ENCODE data around the gene SPAAR. TPM values are rescaled to one million over a fixed set of nuclear protein-coding genes. Genes with fewer than 3 reads are reported as not detected.
A peak's percentile ranks its signal among the peaks of the same experiment; 100 is the strongest.

SPAAR gene
- polyA plus RNA-seq (2011; rRNA removed) (0.17 and 0.27 TPM in 2 replicates), polyA minus RNA-seq (2011; rRNA and poly(A)+ RNA removed) (0.35 and 0.41 TPM in 2 replicates)

GRCh38 chr9:35909274-35909673 is at the start of gene SPAAR:
SPAAR (plus strand) TSS chr9:35909490; CDS start chr9:35910464, 974 bp downstream.
- Histone ChIP-seq H3K27me3 (ENCODE audit: control insufficient read depth, insufficient read depth, low read length) (no peaks in the 10 kb centered on the region), H3K9me3 (ENCODE audit: control insufficient read depth, insufficient read depth, low read length) (no peaks in the 10 kb centered on the region; the same call in 1 of the 2 replicates), H3K27ac (ENCODE audit: low read depth, low read length) (peak within 1 kb of the TSS; percentile 97), H3K4me3 (ENCODE audit: low read depth, low read length) (no peak within 1 kb of the TSS)
- ChIA-PET CTCF (interaction anchor here (1.0 to 13.6 kb wide), 3 partner anchors 36 to 84 kb away, joined by 3 to 153 read pairs (median 3); no protein-coding TSS in a partner anchor), POLR2A (no interaction called here)
- TF ChIP-seq CTCF (IDR thresholded peaks at IDR 0.05; ENCODE audit: low read depth, low read length): no peak
- DNase-seq (ENCODE audit: low read depth, low spot score): no peak

- peaks cover 25% of the 10 kb centered on the region for H3K27me3 ChIP-seq (ENCODE audit: control insufficient read depth, insufficient read depth, low read length)
- CTCF ChIA-PET: no interaction called here
Measured at GRCh38 chr9:35859990-35860339, 49.3 kb upstream of the SPAAR start.

GRCh38 chr9:35861161-35861897 is 48.0 kb upstream of the SPAAR start:
- H3K4me3 ChIP-seq (ENCODE audit: low read depth, low read length): no peak overlapping the region
- CTCF ChIA-PET: interaction anchor here (1.4 kb wide), 1 partner anchor 35 kb away, joined by 4 read pairs; no protein-coding TSS in a partner anchor
- POLR2A ChIA-PET: no interaction called here
- H3K9me3 ChIP-seq (ENCODE audit: control insufficient read depth, insufficient read depth, low read length): no peaks in the 10 kb centered on the region
- H3K27me3 ChIP-seq (ENCODE audit: control insufficient read depth, insufficient read depth, low read length): peaks cover 22% of the 10 kb centered on the region
- H3K27ac ChIP-seq (ENCODE audit: low read depth, low read length): no peak overlapping the region
- TF ChIP-seq CTCF (IDR thresholded peaks at IDR 0.05; ENCODE audit: low read depth, low read length): no peak
- DNase-seq (ENCODE audit: low read depth, low spot score): no peak

More at GRCh38 chr9:35859990-35860339, 49.3 kb upstream of the SPAAR start:
- no peak overlapping the region for H3K4me3 ChIP-seq (ENCODE audit: low read depth, low read length)
- no peak overlapping the region for H3K27ac ChIP-seq (ENCODE audit: low read depth, low read length)
- TF ChIP-seq CTCF (IDR thresholded peaks at IDR 0.05; ENCODE audit: low read depth, low read length): no peak
- POLR2A ChIA-PET: no interaction called here
- no peak for DNase-seq (ENCODE audit: low read depth, low spot score)
- no peaks in the 10 kb centered on the region for H3K9me3 ChIP-seq (ENCODE audit: control insufficient read depth, insufficient read depth, low read length)

GRCh38 chr9:35862328-35862727 is 47.0 kb upstream of the SPAAR start:
- no peak overlapping the region for H3K4me3 ChIP-seq (ENCODE audit: low read depth, low read length)
- no peak for TF ChIP-seq CTCF (IDR thresholded peaks at IDR 0.05; ENCODE audit: low read depth, low read length)
- CTCF ChIA-PET: interaction anchor here (0.9 kb wide), 1 partner anchor 36 kb away, joined by 3 read pairs; no protein-coding TSS in a partner anchor
- DNase-seq (ENCODE audit: low read depth, low spot score): no peak
- peaks cover 22% of the 10 kb centered on the region for H3K27me3 ChIP-seq (ENCODE audit: control insufficient read depth, insufficient read depth, low read length)
- POLR2A ChIA-PET: no interaction called here
- H3K9me3 ChIP-seq (ENCODE audit: control insufficient read depth, insufficient read depth, low read length): no peaks in the 10 kb centered on the region
- no peak overlapping the region for H3K27ac ChIP-seq (ENCODE audit: low read depth, low read length)

- POLR2A ChIA-PET: no interaction called here
- H3K9me3 ChIP-seq (ENCODE audit: control insufficient read depth, insufficient read depth, low read length): no peaks in the 10 kb centered on the region
Measured at GRCh38 chr9:35863583-35863982, 45.7 kb upstream of the SPAAR start.

More at GRCh38 chr9:35863583-35863982, 45.7 kb upstream of the SPAAR start:
- Histone ChIP-seq H3K27ac (ENCODE audit: low read depth, low read length) (no peak overlapping the region), H3K4me3 (ENCODE audit: low read depth, low read length) (no peak overlapping the region), H3K27me3 (ENCODE audit: control insufficient read depth, insufficient read depth, low read length) (peaks cover 22% of the 10 kb centered on the region)
- CTCF ChIA-PET: interaction anchor here (1.8 to 1.9 kb wide), 2 partner anchors 19 to 73 kb away, joined by 6 to 7 read pairs; no protein-coding TSS in a partner anchor
- no peak for DNase-seq (ENCODE audit: low read depth, low spot score)
- no peak for TF ChIP-seq CTCF (IDR thresholded peaks at IDR 0.05; ENCODE audit: low read depth, low read length)

Data from AG04450 (cell line).